HG02870 (cell line): ENCODE results near the gene CASP7.
"Not testable (repeated sequence)": the region's sequence is repeated elsewhere in the genome, so short reads cannot be mapped to it uniquely, and the experiment has no call there.

Experiments used
- ATAC-seq: cut with Tn5 transposase; IDR thresholded peaks from one replicate; pipeline ENCODE4 v1.9.1; 2021; ENCODE audit warnings: mild to moderate bottlenecking, moderate library complexity; ENCODE audit not compliant: unreplicated experiment

The CASP7 gene

GRCh38 chr10:113679463-113680189, at the start of gene CASP7:
CASP7 (plus strand) TSS chr10:113679912; CDS start chr10:113697494, 17,582 bp downstream.
- peak; percentile 54 for ATAC-seq

- no peak for ATAC-seq
Measured at GRCh38 chr10:113630929-113631533, 48.7 kb upstream of the CASP7 start.

GRCh38 chr10:113631684-113632367, 47.9 kb upstream of the CASP7 start:
- ATAC-seq: no peak

- no peak for ATAC-seq
Measured at GRCh38 chr10:113639966-113640365, 39.7 kb upstream of the CASP7 start.

GRCh38 chr10:113641702-113642101, 38.0 kb upstream of the CASP7 start:
- ATAC-seq: no peak

GRCh38 chr10:113643183-113643582, 36.5 kb upstream of the CASP7 start:
- ATAC-seq: no peak

- ATAC-seq: no peak
Measured at GRCh38 chr10:113644185-113645120, 35.3 kb upstream of the CASP7 start.

- ATAC-seq: no peak
Measured at GRCh38 chr10:113646336-113647201, 33.1 kb upstream of the CASP7 start.

GRCh38 chr10:113647812-113648211, 31.9 kb upstream of the CASP7 start:
- ATAC-seq: no peak

- no peak for ATAC-seq
Measured at GRCh38 chr10:113648478-113648877, 31.2 kb upstream of the CASP7 start.

GRCh38 chr10:113650172-113650571, 29.5 kb upstream of the CASP7 start:
- ATAC-seq: no peak

GRCh38 chr10:113651021-113651420, 28.7 kb upstream of the CASP7 start:
- no peak for ATAC-seq

GRCh38 chr10:113651898-113652297, 27.8 kb upstream of the CASP7 start:
- no peak for ATAC-seq

- not testable (repeated sequence) for ATAC-seq
Measured at GRCh38 chr10:113652456-113652855, 27.3 kb upstream of the CASP7 start.

GRCh38 chr10:113656896-113657295, 22.8 kb upstream of the CASP7 start:
- ATAC-seq: no peak

- no peak for ATAC-seq
Measured at GRCh38 chr10:113657544-113657943, 22.2 kb upstream of the CASP7 start.

GRCh38 chr10:113661332-113661731, 18.4 kb upstream of the CASP7 start:
- no peak for ATAC-seq

- no peak for ATAC-seq
Measured at GRCh38 chr10:113663142-113663541, 16.6 kb upstream of the CASP7 start.

- no peak for ATAC-seq
Measured at GRCh38 chr10:113663908-113664307, 15.8 kb upstream of the CASP7 start, which contains the start of gene NRAP. NRAP (minus strand) TSS chr10:113664041; CDS start chr10:113663882, 159 bp downstream.

- no peak for ATAC-seq
Measured at GRCh38 chr10:113665352-113665751, 14.4 kb upstream of the CASP7 start.
